Liver (tissue), 9 donors: Measurements from ENCODE around the gene NEK5. TPM values are rescaled to one million over a fixed set of nuclear protein-coding genes. Genes with fewer than 3 reads are reported as not detected.

ENCODE experiments used
- DNase-seq: peaks from one replicate; pipeline ENCODE4 v3.0.0-alpha.2; 2017; ENCODE audit warnings: low spot score
- H3K27ac ChIP-seq, 2 donors: one replicate each; pipeline ENCODE4 v1.7.0; 2013; ENCODE audit warnings: inconsistent platforms in 2 of 2, low read length in 2 of 2, control low read depth in 1 of 2, low read depth in 1 of 2, mild to moderate bottlenecking in 1 of 2
- H3K27me3 ChIP-seq, 4 donors: one replicate each; pipeline versions ENCODE4 v1.6.1 to v1.7.0; 2013; ENCODE audit warnings: low read length in 3 of 4, inconsistent platforms in 1 of 4, mild to moderate bottlenecking in 1 of 4, moderate library complexity in 1 of 4; ENCODE audit not compliant: control insufficient read depth in 4 of 4, insufficient read depth in 4 of 4
- H3K36me3 ChIP-seq, 4 donors: one replicate each; pipeline versions ENCODE4 v1.6.1 to v1.7.0; 2013; ENCODE audit warnings: low read length in 3 of 4, mild to moderate bottlenecking in 3 of 4, low read depth in 1 of 4, moderate library complexity in 1 of 4; ENCODE audit not compliant: control insufficient read depth in 4 of 4, insufficient read depth in 3 of 4
- H3K4me1 ChIP-seq, 4 donors: one replicate each; pipeline versions ENCODE4 v1.6.1 to v1.7.0; 2013; ENCODE audit warnings: low read length in 3 of 4, mild to moderate bottlenecking in 3 of 4, moderate library complexity in 1 of 4; ENCODE audit not compliant: control insufficient read depth in 4 of 4, insufficient read depth in 4 of 4
- H3K4me3 ChIP-seq, 3 donors: one replicate each; pipeline versions ENCODE4 v1.6.1 to v1.7.0; 2013; ENCODE audit warnings: low read length in 3 of 3, control low read depth in 1 of 3, low read depth in 1 of 3, mild to moderate bottlenecking in 1 of 3
- H3K9ac ChIP-seq, 2 donors: one replicate each; pipeline ENCODE4 v1.7.0; 2013; ENCODE audit warnings: low read length in 2 of 2, mild to moderate bottlenecking in 2 of 2, moderate library complexity in 2 of 2, control low read depth in 1 of 2, low read depth in 1 of 2
- H3K9me3 ChIP-seq, 4 donors: one replicate each; pipeline versions ENCODE4 v1.6.1 to v1.7.0; 2013; ENCODE audit warnings: low read length in 3 of 4; ENCODE audit not compliant: control insufficient read depth in 4 of 4
- ATF3 ChIP-seq: IDR thresholded peaks from 2 replicates; pipeline ENCODE4 v1.6.1; 2016; ENCODE audit warnings: antibody characterized with exemption
- CTCF ChIP-seq: fragments of 150-350 bp; IDR thresholded peaks from 2 replicates; pipeline ENCODE4 v1.5.1; 2017; ENCODE audit warnings: improper control_type of control experiment, low read depth, low read length; ENCODE audit not compliant: missing input control
- EGR1 ChIP-seq, 2 donors: IDR thresholded peaks; 2 replicates each; pipeline ENCODE4 v1.6.1; 2016 to 2018; ENCODE audit warnings: antibody characterized with exemption in 2 of 2, low read depth in 2 of 2
- FOXA1 ChIP-seq: IDR thresholded peaks from 2 replicates; pipeline ENCODE4 v1.6.1; 2016; ENCODE audit warnings: antibody characterized with exemption
- FOXA2 ChIP-seq: IDR thresholded peaks from 2 replicates; pipeline ENCODE4 v1.6.1; 2016; ENCODE audit warnings: antibody characterized with exemption
- GABPA ChIP-seq, 2 donors: IDR thresholded peaks in 1 of 2; conservative IDR thresholded peaks in 1 of 2; 2 replicates each; pipeline ENCODE4 v1.6.1; 2016; ENCODE audit warnings: antibody characterized with exemption in 2 of 2, mild to moderate bottlenecking in 1 of 2, moderate library complexity in 1 of 2
- HNF4A ChIP-seq, 2 donors: conservative IDR thresholded peaks; 2 replicates each; pipeline ENCODE4 v1.6.1; 2016; ENCODE audit warnings: antibody characterized with exemption in 2 of 2, mild to moderate bottlenecking in 2 of 2
- HNF4G ChIP-seq: IDR thresholded peaks from 2 replicates; pipeline ENCODE4 v1.6.1; 2016; ENCODE audit warnings: antibody characterized with exemption
- JUND ChIP-seq, 2 donors: IDR thresholded peaks; 2 replicates each; pipeline ENCODE4 v1.6.1; 2016; ENCODE audit warnings: antibody characterized with exemption in 2 of 2
- MAX ChIP-seq: IDR thresholded peaks from 2 replicates; pipeline ENCODE4 v1.6.1; 2016; ENCODE audit warnings: antibody characterized with exemption
- NR2F2 ChIP-seq: IDR thresholded peaks from 2 replicates; pipeline ENCODE4 v1.6.1; 2016; ENCODE audit warnings: antibody characterized with exemption
- RAD21 ChIP-seq, 2 donors: IDR thresholded peaks; 2 replicates each; pipeline ENCODE4 v1.6.1; 2016; ENCODE audit warnings: antibody characterized with exemption in 2 of 2, mild to moderate bottlenecking in 2 of 2
- REST ChIP-seq: IDR thresholded peaks from 2 replicates; pipeline ENCODE4 v1.6.1; 2016; ENCODE audit warnings: antibody characterized with exemption, mild to moderate bottlenecking
- RXRA ChIP-seq, 2 donors: IDR thresholded peaks; 2 replicates each; pipeline ENCODE4 v1.6.1; 2017 to 2018; ENCODE audit warnings: antibody characterized with exemption in 2 of 2, mild to moderate bottlenecking in 1 of 2
- SP1 ChIP-seq: IDR thresholded peaks from 2 replicates; pipeline ENCODE4 v1.6.1; 2018; ENCODE audit warnings: antibody characterized with exemption, mild to moderate bottlenecking
- TAF1 ChIP-seq: conservative IDR thresholded peaks from 2 replicates; pipeline ENCODE4 v1.6.1; 2016; ENCODE audit warnings: antibody characterized with exemption, mild to moderate bottlenecking
- YY1 ChIP-seq: IDR thresholded peaks from 2 replicates; pipeline ENCODE4 v1.6.1; 2016; ENCODE audit warnings: antibody characterized with exemption, mild to moderate bottlenecking
- ZBTB33 ChIP-seq: IDR thresholded peaks from 2 replicates; pipeline ENCODE4 v1.6.1; 2016; ENCODE audit warnings: antibody characterized with exemption
- WGBS: extraction: QIAGEN DNeasy Blood & Tissue Kit; methylation state at CpG from one replicate; pipeline ENCODE4 v1.1.7; 2013; 5-methylcytosine and 5-hydroxymethylcytosine counted together
- polyA plus RNA-seq, 2 donors: library from polyadenylated mRNA; stranded (reverse) in 1 of 2; unstranded in 1 of 2; fragments of 200-250 nt in 1 of 2; fragments of >200 nt in 1 of 2; fragmentation: Nextera tagmentation in 1 of 2; extraction: Ambion mirVana in 1 of 2; gene quantifications; one replicate each; pipeline versions ENCODE4 v1.2.1 to v1.2.3, GENCODE V29; 2013 to 2015
- total RNA-seq, 2 donors: library from RNA; depleted of rRNA; stranded (reverse); fragments of >200 nt; gene quantifications; one replicate each; pipeline ENCODE4 v1.2.3, GENCODE V29; 2014
- donor health status: healthy.
- donor health status: healthy.
- donor health status: healthy.
- donor health status: healthy.
- donor health status: healthy.

NEK5 gene
- total and polyA plus RNA-seq, 4 donors: 0.08 to 0.63 (median 0.23) TPM; not detected in 1

- Histone ChIP-seq H3K4me3 (no peak overlapping the region), H3K27ac (no peak overlapping the region), H3K27me3 (no peaks in the 10 kb centered on the region), H3K9me3 (no peaks in the 10 kb centered on the region), H3K36me3 (peaks cover 0 to 8% (median 2%) of the 10 kb centered on the region in 4 donors), H3K9ac (no peak overlapping the region), H3K4me1 (no peaks in the 10 kb centered on the region)
- WGBS: 24% methylated on average over 2 of the region's 2 CpGs
- no peak for DNase-seq
- TF ChIP-seq ZBTB33: no peak
- TF ChIP-seq TAF1: no peak
- TF ChIP-seq YY1: no peak
- TF ChIP-seq REST: no peak
- peak; percentile 63 to 71 for TF ChIP-seq RAD21 (IDR thresholded peaks at IDR 0.05)
- no peak for TF ChIP-seq HNF4A (conservative IDR thresholded peaks at IDR 0.05)
- TF ChIP-seq HNF4G: no peak
- TF ChIP-seq CTCF: peak; percentile 18
- TF ChIP-seq FOXA2: no peak
- no peak for TF ChIP-seq FOXA1
- no peak for TF ChIP-seq JUND (IDR thresholded peaks at IDR 0.05)
- no peak for TF ChIP-seq EGR1 (IDR thresholded peaks at IDR 0.05; ENCODE audit: low read depth in 2 of 2)
- TF ChIP-seq RXRA (IDR thresholded peaks at IDR 0.05): no peak
- no peak for TF ChIP-seq MAX
- TF ChIP-seq GABPA (IDR thresholded peaks at IDR 0.05 in 1 of 2, conservative IDR thresholded peaks at IDR 0.05 in 1 of 2): no peak
- no peak for TF ChIP-seq NR2F2
These were observed 12.4 kb upstream of the NEK5 start for GRCh38 chr13:52141299-52141698.

GRCh38 chr13:52137489-52137888 lies 8.6 kb upstream of the NEK5 start:
- 93% methylated on average over 3 of the region's 3 CpGs for WGBS
- Histone ChIP-seq H3K4me3 (no peak overlapping the region), H3K36me3 (peaks cover 5 to 8% (median 6%) of the 10 kb centered on the region in 4 donors), H3K27me3 (no peaks in the 10 kb centered on the region), H3K4me1 (no peaks in the 10 kb centered on the region), H3K27ac (no peak overlapping the region), H3K9me3 (no peaks in the 10 kb centered on the region), H3K9ac (no peak overlapping the region)
- DNase-seq: no peak
- TF ChIP-seq NR2F2: no peak
- no peak for TF ChIP-seq GABPA (IDR thresholded peaks at IDR 0.05 in 1 of 2, conservative IDR thresholded peaks at IDR 0.05 in 1 of 2)
- TF ChIP-seq ATF3: no peak
- TF ChIP-seq EGR1 (IDR thresholded peaks at IDR 0.05; ENCODE audit: low read depth in 2 of 2): no peak
- no peak for TF ChIP-seq SP1
- TF ChIP-seq FOXA1: no peak
- TF ChIP-seq TAF1: no peak
- TF ChIP-seq MAX: no peak
- TF ChIP-seq ZBTB33: no peak
- no peak for TF ChIP-seq JUND (IDR thresholded peaks at IDR 0.05)
- no peak for TF ChIP-seq CTCF
- TF ChIP-seq FOXA2: no peak
- no peak for TF ChIP-seq RXRA (IDR thresholded peaks at IDR 0.05)
- TF ChIP-seq HNF4A (conservative IDR thresholded peaks at IDR 0.05): no peak
